GM18907 (cell line): ENCODE results near the gene CDK14.

Source experiments
- ATAC-seq: cut with Tn5 transposase; IDR thresholded peaks from one replicate; pipeline ENCODE4 v1.9.1; 2021; ENCODE audit warnings: mild to moderate bottlenecking, moderate library complexity; ENCODE audit not compliant: unreplicated experiment

CDK14 gene

GRCh38 chr7:90596671-90597562 lies 796 bp downstream of the CDK14 start:
- peak; percentile 29 for ATAC-seq

- no peak for ATAC-seq
These were observed 1.6 kb downstream of the CDK14 start for GRCh38 chr7:90597563-90598253.

- ATAC-seq, result no peak
These were observed 2.9 kb downstream of the CDK14 start for GRCh38 chr7:90599038-90599437.

GRCh38 chr7:90599892-90600555 lies 3.9 kb downstream of the CDK14 start:
- no peak for ATAC-seq

- no peak for ATAC-seq
These were observed 6.2 kb downstream of the CDK14 start for GRCh38 chr7:90602303-90602702.

GRCh38 chr7:90603346-90603745 lies 7.2 kb downstream of the CDK14 start:
- no peak for ATAC-seq

- ATAC-seq, result no peak
These were observed 8.3 kb downstream of the CDK14 start for GRCh38 chr7:90604383-90604782.

- no peak for ATAC-seq
These were observed 8.9 kb downstream of the CDK14 start for GRCh38 chr7:90605055-90605454.

GRCh38 chr7:90607196-90607595 lies 11.1 kb downstream of the CDK14 start:
- ATAC-seq, result no peak

- ATAC-seq, result no peak
These were observed 14.0 kb downstream of the CDK14 start for GRCh38 chr7:90610105-90610504.

GRCh38 chr7:90611115-90611514 lies 15.0 kb downstream of the CDK14 start:
- no peak for ATAC-seq

- ATAC-seq, result peak; percentile 92
These were observed 17.0 kb downstream of the CDK14 start for GRCh38 chr7:90613088-90613498.

- no peak for ATAC-seq
These were observed 21.3 kb downstream of the CDK14 start for GRCh38 chr7:90617442-90617841.

- no peak for ATAC-seq
These were observed 22.8 kb downstream of the CDK14 start for GRCh38 chr7:90618876-90619275.

GRCh38 chr7:90621125-90621746 lies 25.1 kb downstream of the CDK14 start:
- ATAC-seq, result peak; percentile 77

GRCh38 chr7:90621747-90622140 lies 25.6 kb downstream of the CDK14 start:
- ATAC-seq, result no peak

- no peak for ATAC-seq
These were observed 26.5 kb downstream of the CDK14 start for GRCh38 chr7:90622670-90623069.

- no peak for ATAC-seq
These were observed 28.2 kb downstream of the CDK14 start for GRCh38 chr7:90624225-90624911.

GRCh38 chr7:90625051-90625450 lies 28.9 kb downstream of the CDK14 start:
- no peak for ATAC-seq

- ATAC-seq, result no peak
These were observed 29.4 kb downstream of the CDK14 start for GRCh38 chr7:90625562-90625961.

GRCh38 chr7:90626013-90626412 lies 29.9 kb downstream of the CDK14 start:
- no peak for ATAC-seq
